GM12875 (cell line): ENCODE data around the gene LRRC28.

Experiments used
- H3K4me3 ChIP-seq: one replicate; pipeline ENCODE4 v1.5.1; 2011; ENCODE audit warnings: low read depth, low read length, control low read depth
- CTCF ChIP-seq: IDR thresholded peaks from 2 replicates; pipeline ENCODE4 v1.5.1; 2011; ENCODE audit warnings: low read depth, mild to moderate bottlenecking, control low read depth, inconsistent platforms, low read length, moderate library complexity, borderline replicate concordance; ENCODE audit not compliant: insufficient read depth

The LRRC28 gene

GRCh38 chr15:99408236-99409096 is 157.2 kb downstream of the LRRC28 start:
- no peak for TF ChIP-seq CTCF
- H3K4me3 ChIP-seq: no peak overlapping the region

DNA sequence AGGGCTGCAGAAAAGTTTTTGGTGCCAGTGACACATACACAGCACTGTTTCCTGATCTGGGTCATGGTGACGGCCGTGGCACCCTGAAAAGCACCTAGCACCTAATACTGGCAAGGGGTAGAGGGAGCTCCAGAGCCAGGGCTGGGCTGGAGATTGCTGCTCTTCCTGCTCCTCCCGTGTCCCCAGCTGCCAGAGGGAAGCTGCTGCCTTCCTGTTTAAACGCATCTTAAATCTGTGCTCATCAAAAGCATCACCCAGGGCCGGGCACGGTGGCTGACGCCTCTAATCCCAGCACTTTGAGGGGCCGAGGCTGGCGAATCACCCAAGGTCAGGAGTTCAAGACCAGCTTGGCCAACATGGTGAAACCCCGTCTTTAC is 157.8 kb downstream of the LRRC28 start:
- no peak overlapping the region for H3K4me3 ChIP-seq
- TF ChIP-seq CTCF: peak; percentile 53

- TF ChIP-seq CTCF: no peak
These were observed 158.3 kb downstream of the LRRC28 start for GRCh38 chr15:99409560-99409959.

GRCh38 chr15:99410477-99410876 is 159.2 kb downstream of the LRRC28 start:
- H3K4me3 ChIP-seq: no peak overlapping the region
- TF ChIP-seq CTCF: no peak

More at GRCh38 chr15:99409560-99409959, 158.3 kb downstream of the LRRC28 start:
- H3K4me3 ChIP-seq: no peak overlapping the region

DNA sequence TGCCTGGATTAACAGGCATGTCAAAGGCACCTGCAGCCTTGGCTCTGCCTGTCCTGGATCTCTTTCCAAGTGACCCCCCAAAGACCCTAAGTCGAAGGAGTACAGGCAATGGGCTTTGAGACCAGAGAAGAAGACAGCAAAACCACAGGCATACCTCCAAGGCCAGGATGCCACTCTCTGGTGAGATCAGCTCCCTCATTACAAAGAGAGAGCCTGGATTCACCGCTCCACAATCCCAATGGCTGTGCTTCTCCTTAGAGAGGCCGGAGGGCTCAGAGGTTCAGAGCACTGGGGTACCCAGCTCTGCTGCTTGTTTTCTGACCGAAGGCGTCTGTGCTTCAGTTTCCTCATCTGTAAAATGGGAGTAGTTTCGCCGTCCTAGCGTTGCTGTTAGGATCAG is 160.0 kb downstream of the LRRC28 start:
- no peak for TF ChIP-seq CTCF
- H3K4me3 ChIP-seq: no peak overlapping the region

DNA sequence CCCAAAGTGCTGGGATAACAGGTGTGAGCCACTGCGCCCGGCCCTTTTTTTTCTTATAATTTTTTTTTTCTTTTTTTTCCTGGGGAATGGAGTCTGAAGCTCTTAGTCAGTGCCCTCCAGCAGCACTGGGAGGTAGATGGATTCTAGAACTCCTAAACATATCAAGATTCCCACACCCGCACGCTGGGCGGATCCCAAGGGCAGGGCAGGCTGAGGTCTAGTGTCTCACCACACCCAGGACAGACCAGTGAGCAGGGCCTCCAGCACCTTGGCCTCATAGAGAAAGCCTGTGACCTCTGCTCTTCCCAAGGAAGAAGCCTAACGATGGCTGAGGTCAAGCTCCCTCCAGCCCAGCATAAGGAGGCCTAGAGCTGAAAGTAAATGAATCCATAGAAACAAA is 160.8 kb downstream of the LRRC28 start:
- H3K4me3 ChIP-seq: no peak overlapping the region
- TF ChIP-seq CTCF: no peak

DNA sequence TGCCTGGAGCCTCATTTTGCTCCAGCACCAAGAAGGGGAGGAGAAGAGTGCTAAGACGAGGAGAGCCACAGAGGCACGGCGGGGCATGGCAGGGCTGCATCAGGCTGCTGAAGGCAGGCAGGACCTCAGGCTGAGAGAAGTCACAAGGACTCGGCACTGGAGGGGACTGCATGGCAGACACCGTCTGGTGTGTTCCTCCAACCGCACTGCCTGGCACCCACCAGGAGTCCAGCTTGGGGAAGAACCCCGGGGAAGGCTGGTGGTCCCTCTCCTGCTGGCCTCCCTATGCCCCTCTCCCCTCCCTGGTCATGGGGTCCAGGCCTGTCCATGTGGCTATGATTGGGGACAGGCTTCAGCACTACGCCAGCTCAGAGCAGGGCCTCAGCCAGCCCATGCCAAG is 161.3 kb downstream of the LRRC28 start:
- TF ChIP-seq CTCF: no peak
- no peak overlapping the region for H3K4me3 ChIP-seq
